Endothelial cell of umbilical vein (primary cell): Measurements from ENCODE around the gene KIAA0232. TPM values are rescaled to one million over a fixed set of nuclear protein-coding genes. Genes with fewer than 3 reads are reported as not detected.

ENCODE experiments used
- BruUV-seq: library from RNA; stranded (reverse); fragments of 400-500 nt; replicated peaks from 2 replicates; lab custom pipeline; 2021; lab: Mats Ljungman, UMichigan
- CTCF ChIA-PET: fragments of 300-600, 350-600 bp; sonication (Branson Sonifier 250); formaldehyde crosslinking; loops from one replicate; lab custom pipeline; 2021; ENCODE audit warnings: antibody characterized with exemption, inconsistent platforms; lab: Charles Lee
- POLR2A ChIA-PET: fragments of 300-600, 350-600 bp; sonication (Branson Sonifier 250); formaldehyde crosslinking; loops from one replicate; lab custom pipeline; 2021; ENCODE audit warnings: antibody characterized with exemption, inconsistent platforms; lab: Charles Lee
- DNase-seq: peaks from one replicate; pipeline ENCODE4 v3.0.0-alpha.2; 2011; ENCODE audit warnings: low read depth, low spot score
- FAIRE-seq: peaks from 2 replicates; lab custom pipeline; 2011; peaks lifted over from hg19 to GRCh38; lab: Jason Lieb, UNC
- H2AFZ ChIP-seq: 2 replicates; pipeline ENCODE4 v1.6.0; 2012; ENCODE audit warnings: low read depth, low read length, control low read depth, inconsistent platforms
- H3K27ac ChIP-seq: 2 replicates; pipeline ENCODE4 v1.5.1; 2011; ENCODE audit warnings: low read depth, mild to moderate bottlenecking, control low read depth, low read length, moderate library complexity; ENCODE audit not compliant: insufficient read depth
- H3K27me3 ChIP-seq, 2 experiments: 2 replicates each; pipeline versions ENCODE4 v1.6.0 to v1.6.1; 2011; ENCODE audit warnings: low read length in 2 of 2, mixed read lengths in 1 of 2; ENCODE audit not compliant: control insufficient read depth in 2 of 2, insufficient read depth in 2 of 2
- H3K36me3 ChIP-seq, 2 experiments: 2 replicates in 1 of 2; 3 replicates in 1 of 2; pipeline ENCODE4 v1.5.1; 2011; ENCODE audit warnings: low read length in 2 of 2, mild to moderate bottlenecking in 1 of 2, moderate library complexity in 1 of 2; ENCODE audit not compliant: control insufficient read depth in 2 of 2, insufficient read depth in 2 of 2; ENCODE audit errors: extremely low read depth in 1 of 2
- H3K4me1 ChIP-seq: 3 replicates; pipeline ENCODE4 v1.5.1; 2011; ENCODE audit warnings: mild to moderate bottlenecking, low read length; ENCODE audit not compliant: control insufficient read depth, insufficient read depth; ENCODE audit errors: extremely low read depth
- H3K4me2 ChIP-seq: 2 replicates; pipeline ENCODE4 v1.6.1; 2011; ENCODE audit warnings: low read length, control low read depth, mixed read lengths; ENCODE audit not compliant: insufficient read depth
- H3K4me3 ChIP-seq, 3 experiments: fragments of 200-600 bp in 1 of 3; sonication (generic), shearing (Covaris generic) in 1 of 3; replicated peaks in 1 of 3; 2 replicates each; pipeline ENCODE4 v1.5.1; 2011 to 2016; ENCODE audit warnings: control low read depth in 3 of 3, low read length in 3 of 3, mild to moderate bottlenecking in 2 of 3, inconsistent platforms in 1 of 3, low read depth in 1 of 3, moderate library complexity in 1 of 3; ENCODE audit not compliant: insufficient read depth in 1 of 3
- H3K79me2 ChIP-seq: 2 replicates; pipeline ENCODE4 v1.6.0; 2012; ENCODE audit warnings: low read length, inconsistent platforms; ENCODE audit not compliant: control insufficient read depth, insufficient read depth
- H3K9ac ChIP-seq: replicated peaks from 2 replicates; pipeline ENCODE3; 2011; ENCODE audit warnings: low read length, control low read depth; ENCODE audit not compliant: insufficient read depth; ENCODE audit errors: extremely low read depth
- H3K9me1 ChIP-seq: replicated peaks from 3 replicates; pipeline ENCODE4 v1.6.0; 2011; ENCODE audit warnings: mild to moderate bottlenecking, low read length; ENCODE audit not compliant: control insufficient read depth, insufficient read depth; ENCODE audit errors: extremely low read depth
- H3K9me3 ChIP-seq: replicated peaks from 2 replicates; pipeline ENCODE4 v1.5.1; 2012; ENCODE audit warnings: low read length, inconsistent platforms; ENCODE audit not compliant: control insufficient read depth, insufficient read depth
- H4K20me1 ChIP-seq: replicated peaks from 2 replicates; pipeline ENCODE3; 2011; ENCODE audit warnings: mild to moderate bottlenecking, low read length; ENCODE audit not compliant: control insufficient read depth, insufficient read depth; ENCODE audit errors: extremely low read depth
- EZH2 ChIP-seq: IDR thresholded peaks from 2 replicates; pipeline ENCODE4 v1.6.1; 2012; ENCODE audit warnings: borderline replicate concordance, low read depth, mild to moderate bottlenecking, moderate library complexity, low read length, inconsistent platforms; ENCODE audit not compliant: severe bottlenecking
- FOS ChIP-seq: IDR thresholded peaks from 2 replicates; pipeline ENCODE4 v1.6.1; 2011; ENCODE audit warnings: mild to moderate bottlenecking, low read length, moderate library complexity, borderline replicate concordance; ENCODE audit not compliant: insufficient read depth
- GATA2 ChIP-seq: IDR thresholded peaks from 2 replicates; pipeline ENCODE4 v1.7.0; 2011; ENCODE audit warnings: low read depth, mild to moderate bottlenecking, moderate library complexity, mixed read lengths, low read length; ENCODE audit not compliant: insufficient read length, insufficient read depth
- JUN ChIP-seq: IDR thresholded peaks from 2 replicates; pipeline ENCODE4 v1.6.1; 2011; ENCODE audit warnings: borderline replicate concordance, low read depth; ENCODE audit not compliant: insufficient read length, insufficient read depth
- MYC ChIP-seq: IDR thresholded peaks from one replicate; pipeline ENCODE4 v1.6.1; 2011; ENCODE audit warnings: mild to moderate bottlenecking, low read depth, low read length
- POLR2A ChIP-seq: IDR thresholded peaks from 2 replicates; pipeline ENCODE4 v1.6.1; 2012; ENCODE audit warnings: low read depth, mild to moderate bottlenecking, control low read depth, low read length
- POLR2AphosphoS5 ChIP-seq: IDR thresholded peaks from 2 replicates; pipeline ENCODE4 v1.6.1; 2012; ENCODE audit warnings: low read depth, mild to moderate bottlenecking, control low read depth, low read length, moderate library complexity; ENCODE audit not compliant: insufficient read depth
- dilution Hi-C: fragments of 300-500 bp; cut with MboI; formaldehyde crosslinking; loops from one replicate; pipeline ENCODE4 v1.15.0; 2019; ENCODE audit warnings: low sequenced_read_pairs; ENCODE audit not compliant: extremely low pct_ligation_motif_present
- intact Hi-C: fragments of 100-400 bp; cut with micrococcal nuclease; formaldehyde crosslinking; loops from one replicate; pipeline ENCODE4 v1.10.0; 2022
- polyA plus RNA-seq, 4 experiments: library from polyadenylated mRNA; depleted of rRNA in 3 of 4; stranded (reverse) in 3 of 4; unstranded in 1 of 4; fragments of >200 nt; gene quantifications; 2 replicates each; pipeline versions ENCODE4 v1.2.1 to v1.2.3, GENCODE V29; 2011 to 2012; ENCODE audit warnings: missing spikeins in 1 of 4
- total RNA-seq: library from RNA; stranded (reverse); gene quantifications from 2 replicates; pipeline ENCODE4 v1.2.3, GENCODE V29; 2021
- TF ChIP-seq, protein P1 (sequence below): IDR thresholded peaks from 2 replicates; pipeline ENCODE4 v1.6.1; 2011; ENCODE audit not compliant: insufficient read depth, insufficient read length
- TF ChIP-seq, protein P2 (sequence below), 2 donors: IDR thresholded peaks; 1 replicate in 1 of 2; 2 replicates in 1 of 2; pipeline ENCODE4 v1.5.1; 2011; ENCODE audit warnings: low read length in 2 of 2, mild to moderate bottlenecking in 2 of 2, moderate library complexity in 2 of 2, control low read depth in 1 of 2, inconsistent platforms in 1 of 2, low read depth in 1 of 2; ENCODE audit not compliant: insufficient read depth in 1 of 2; ENCODE audit errors: extremely low read depth in 1 of 2

KIAA0232 gene
- total and polyA plus RNA-seq, 2 donors (not counting 3 experiments of a cell fraction or from before 2014, with no cell fraction given): 5.3 to 18.4 TPM

DNA sequence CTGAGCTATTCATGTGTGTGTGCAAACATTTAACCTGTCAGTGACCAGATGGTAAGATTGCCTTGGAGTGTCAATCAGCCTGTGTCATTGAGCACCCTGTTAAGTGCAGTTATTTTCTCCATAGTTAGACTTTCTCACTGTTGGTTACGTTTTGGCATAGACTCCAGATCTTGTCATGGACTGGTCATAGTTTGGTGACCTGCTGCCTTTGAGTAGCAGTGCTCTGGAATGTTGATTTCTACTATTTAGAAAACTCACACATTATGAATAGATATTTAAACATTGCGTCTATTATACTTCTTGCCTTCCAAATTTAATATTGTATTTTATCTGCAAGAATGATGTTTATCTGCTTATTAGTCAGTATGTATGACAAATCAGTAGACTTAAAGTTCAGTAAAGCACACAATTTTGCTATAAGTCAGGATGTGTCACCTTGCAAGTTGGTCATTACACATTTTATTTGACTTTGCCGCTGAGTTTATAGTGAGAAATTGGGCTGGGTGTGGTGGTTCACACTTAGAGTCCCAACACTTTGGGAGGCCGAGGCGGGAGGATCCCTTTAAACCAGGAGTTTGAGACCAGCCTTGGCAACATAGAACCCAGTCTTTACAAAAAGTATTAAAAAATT is 42.4 kb downstream of the KIAA0232 start:
- H3K4me2 ChIP-seq: no peak overlapping the region

More for the DNA sequence above, 42.4 kb downstream of the KIAA0232 start:
- H2AFZ ChIP-seq: no peak overlapping the region
- H3K27me3 ChIP-seq: no peaks in the 10 kb centered on the region
- dilution Hi-C loops: no loop called here
- no peaks in the 10 kb centered on the region for H3K9me3 ChIP-seq
- BruUV-seq: no TSS peak
- peaks cover 41% of the 10 kb centered on the region for H3K79me2 ChIP-seq
- POLR2A ChIA-PET: no interaction called here
- H3K27ac ChIP-seq: no peak overlapping the region
- no peaks in the 10 kb centered on the region for H3K4me1 ChIP-seq
- FAIRE-seq (no peak), DNase-seq (no peak)
- peaks cover 0 to 6% of the 10 kb centered on the region in 2 experiments for H3K36me3 ChIP-seq
- H3K4me3 ChIP-seq: no peak overlapping the region
- H4K20me1 ChIP-seq: peaks cover 4% of the 10 kb centered on the region
- intact Hi-C loops: no loop called here
- no peak overlapping the region for H3K9ac ChIP-seq
- no peaks in the 10 kb centered on the region for H3K9me1 ChIP-seq
- TF ChIP-seq FOS: no peak
- TF ChIP-seq, protein P1, sequence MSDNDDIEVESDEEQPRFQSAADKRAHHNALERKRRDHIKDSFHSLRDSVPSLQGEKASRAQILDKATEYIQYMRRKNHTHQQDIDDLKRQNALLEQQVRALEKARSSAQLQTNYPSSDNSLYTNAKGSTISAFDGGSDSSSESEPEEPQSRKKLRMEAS: no peak
- no peak for TF ChIP-seq EZH2
- no peak for TF ChIP-seq POLR2A
- no peak for TF ChIP-seq POLR2AphosphoS5
- TF ChIP-seq, protein P2, sequence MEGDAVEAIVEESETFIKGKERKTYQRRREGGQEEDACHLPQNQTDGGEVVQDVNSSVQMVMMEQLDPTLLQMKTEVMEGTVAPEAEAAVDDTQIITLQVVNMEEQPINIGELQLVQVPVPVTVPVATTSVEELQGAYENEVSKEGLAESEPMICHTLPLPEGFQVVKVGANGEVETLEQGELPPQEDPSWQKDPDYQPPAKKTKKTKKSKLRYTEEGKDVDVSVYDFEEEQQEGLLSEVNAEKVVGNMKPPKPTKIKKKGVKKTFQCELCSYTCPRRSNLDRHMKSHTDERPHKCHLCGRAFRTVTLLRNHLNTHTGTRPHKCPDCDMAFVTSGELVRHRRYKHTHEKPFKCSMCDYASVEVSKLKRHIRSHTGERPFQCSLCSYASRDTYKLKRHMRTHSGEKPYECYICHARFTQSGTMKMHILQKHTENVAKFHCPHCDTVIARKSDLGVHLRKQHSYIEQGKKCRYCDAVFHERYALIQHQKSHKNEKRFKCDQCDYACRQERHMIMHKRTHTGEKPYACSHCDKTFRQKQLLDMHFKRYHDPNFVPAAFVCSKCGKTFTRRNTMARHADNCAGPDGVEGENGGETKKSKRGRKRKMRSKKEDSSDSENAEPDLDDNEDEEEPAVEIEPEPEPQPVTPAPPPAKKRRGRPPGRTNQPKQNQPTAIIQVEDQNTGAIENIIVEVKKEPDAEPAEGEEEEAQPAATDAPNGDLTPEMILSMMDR (IDR thresholded peaks at IDR 0.05; ENCODE audit: extremely low read depth in 1 of 2, insufficient read depth in 1 of 2, low read depth in 1 of 2, low read length in 2 of 2): no peak
- no peak for TF ChIP-seq JUN
- TF ChIP-seq MYC: no peak
- no peak for TF ChIP-seq GATA2
- CTCF ChIA-PET: interaction anchor here (1.1 kb wide), 1 partner anchor 105 kb away, joined by 3 read pairs; no protein-coding TSS in a partner anchor
